GM12878 (cell line): ENCODE measurements around the gene ITGAL.

Experiments
- ASH2L ChIP-seq: fragments of 300-600, 200-600 bp; sonication (generic); IDR thresholded peaks from 2 replicates; pipeline ENCODE4 v1.6.1; 2017; ENCODE audit warnings: low read depth, mild to moderate bottlenecking, borderline replicate concordance
- ATF2 ChIP-seq: IDR thresholded peaks from 2 replicates; pipeline ENCODE4 v1.6.1; 2012; ENCODE audit warnings: low read length, inconsistent platforms
- ATF3 ChIP-seq: IDR thresholded peaks from 2 replicates; pipeline ENCODE4 v1.6.1; 2011; ENCODE audit warnings: low read depth, mild to moderate bottlenecking, low read length, moderate library complexity, borderline replicate concordance; ENCODE audit errors: extremely low read depth
- CTCF ChIP-seq, 3 experiments: IDR thresholded peaks in 2 of 3; conservative IDR thresholded peaks in 1 of 3; 2 replicates each; pipeline ENCODE4 v1.5.1; 2011; ENCODE audit warnings: low read depth in 3 of 3, low read length in 3 of 3, mild to moderate bottlenecking in 3 of 3, control low read depth in 2 of 3, moderate library complexity in 2 of 3, inconsistent platforms in 1 of 3, mixed read lengths in 1 of 3; ENCODE audit not compliant: control insufficient read depth in 2 of 3, insufficient read depth in 1 of 3; ENCODE audit errors: extremely low read depth in 1 of 3
- GABPA ChIP-seq: IDR thresholded peaks from 2 replicates; pipeline ENCODE4 v1.6.1; 2014; ENCODE audit warnings: antibody characterized with exemption, low read depth, mild to moderate bottlenecking, inconsistent platforms
- HDGF ChIP-seq: fragments of 450-650 bp; IDR thresholded peaks from 2 replicates; pipeline ENCODE4 v1.6.1; 2016; ENCODE audit warnings: antibody characterized with exemption
- IKZF1 ChIP-seq: fragments of 450-650 bp; conservative IDR thresholded peaks from 2 replicates; pipeline ENCODE4 v1.6.1; 2017; ENCODE audit warnings: antibody characterized with exemption, mild to moderate bottlenecking
- MYC ChIP-seq: IDR thresholded peaks from 2 replicates; pipeline ENCODE4 v1.6.1; 2011; ENCODE audit warnings: mild to moderate bottlenecking, low read length, moderate library complexity, inconsistent platforms; ENCODE audit not compliant: insufficient read depth, insufficient replicate concordance, insufficient read length, severe bottlenecking
- NFXL1 ChIP-seq: fragments of 450-650 bp; IDR thresholded peaks from 2 replicates; pipeline ENCODE4 v1.6.1; 2017; ENCODE audit warnings: antibody characterized with exemption, mild to moderate bottlenecking, borderline replicate concordance
- POLR2A ChIP-seq: IDR thresholded peaks from 2 replicates; pipeline ENCODE4 v1.6.1; 2011; ENCODE audit warnings: low read depth, mild to moderate bottlenecking, low read length
- POLR2AphosphoS5 ChIP-seq: IDR thresholded peaks from 2 replicates; pipeline ENCODE4 v1.6.1; 2011; ENCODE audit warnings: mild to moderate bottlenecking, low read length, inconsistent platforms
- TCF3 ChIP-seq: IDR thresholded peaks from 2 replicates; pipeline ENCODE4 v1.6.1; 2012; ENCODE audit warnings: low read depth, mild to moderate bottlenecking, low read length, borderline replicate concordance; ENCODE audit not compliant: insufficient read depth

- TF ChIP-seq ATF3 (no peak), TCF3 (no peak), GABPA (no peak), CTCF (IDR thresholded peaks at IDR 0.05 in 2 of 3, conservative IDR thresholded peaks at IDR 0.05 in 1 of 3; ENCODE audit: control insufficient read depth in 2 of 3, extremely low read depth in 1 of 3, insufficient read depth in 1 of 3, low read depth in 3 of 3, low read length in 3 of 3) (no peak), HDGF (no peak), MYC (no peak), ASH2L (no peak), IKZF1 (no peak), POLR2AphosphoS5 (no peak), NFXL1 (no peak), POLR2A (no peak), ATF2 (no peak)
Measured at GRCh38 chr16:30553393-30553899, 80.9 kb downstream of the ITGAL start.
